ENCODE measurements around the gene CTNNA2.

The CTNNA2 gene

GRCh38 chr2:80280598-80280997 lies 767.7 kb downstream of the CTNNA2 start:
- Histone ChIP-seq H3K4me1 (ENCODE audit: control insufficient read depth, insufficient read depth, low read length) (no peaks in the 10 kb centered on the region), H3K27me3 (ENCODE audit: control insufficient read depth, insufficient read depth, low read length) (no peaks in the 10 kb centered on the region), H3K4me3 (ENCODE audit: low read length) (no peak overlapping the region), H3K9me3 (ENCODE audit: control insufficient read depth, low read length) (no peaks in the 10 kb centered on the region), H3K36me3 (ENCODE audit: control insufficient read depth, insufficient read depth, low read length) (no peaks in the 10 kb centered on the region), H3K9ac (ENCODE audit: low read length) (no peak overlapping the region)

DNA sequence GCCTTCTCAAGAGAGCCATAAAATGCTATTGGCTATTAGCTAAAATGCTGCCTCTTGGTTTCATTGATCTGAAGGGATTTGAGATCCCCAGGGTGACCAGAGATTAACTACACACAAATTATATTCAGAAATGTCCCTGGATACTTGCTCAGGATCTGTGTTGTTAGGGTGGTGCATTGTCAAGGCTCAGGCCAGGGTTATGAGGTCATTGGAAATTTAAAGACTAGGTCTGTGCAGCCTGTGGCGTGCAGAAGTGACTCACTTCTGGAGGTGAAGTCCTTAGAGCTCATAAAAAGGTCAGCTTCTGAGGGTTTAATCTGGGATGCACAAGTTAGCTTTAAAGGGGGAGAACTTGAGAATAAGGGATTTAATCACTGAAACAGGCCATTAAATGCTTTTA lies 768.2 kb downstream of the CTNNA2 start:
- Histone ChIP-seq H3K4me3 (ENCODE audit: low read length) (no peak overlapping the region), H3K9me3 (ENCODE audit: control insufficient read depth, low read length) (no peaks in the 10 kb centered on the region), H3K27me3 (ENCODE audit: control insufficient read depth, insufficient read depth, low read length) (no peaks in the 10 kb centered on the region), H3K36me3 (ENCODE audit: control insufficient read depth, insufficient read depth, low read length) (no peaks in the 10 kb centered on the region), H3K9ac (ENCODE audit: low read length) (no peak overlapping the region), H3K4me1 (ENCODE audit: control insufficient read depth, insufficient read depth, low read length) (no peaks in the 10 kb centered on the region)

DNA sequence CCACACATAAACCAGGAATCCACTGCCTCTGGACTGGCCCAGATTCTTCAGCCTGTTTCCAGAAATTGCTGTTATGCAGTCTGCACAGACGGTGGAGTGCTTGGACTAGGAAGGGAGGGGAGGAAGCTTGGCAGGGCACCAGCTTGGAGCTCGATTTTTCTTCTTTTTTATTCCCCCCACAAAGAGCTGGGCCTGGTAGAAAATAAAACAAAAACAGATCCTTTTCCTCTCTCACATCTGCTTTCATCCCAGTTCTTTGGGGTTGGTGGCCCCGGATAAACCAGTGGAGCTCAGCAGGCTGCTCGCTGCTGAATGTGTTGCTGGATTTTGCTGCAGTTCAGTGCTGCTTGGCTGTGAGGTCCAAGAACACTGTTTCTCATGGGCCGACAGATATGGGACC lies 775.7 kb downstream of the CTNNA2 start:
- H3K4me3 ChIP-seq (ENCODE audit: low read length) = no peak overlapping the region
- H3K36me3 ChIP-seq (ENCODE audit: control insufficient read depth, insufficient read depth, low read length) = no peaks in the 10 kb centered on the region
- H3K9ac ChIP-seq (ENCODE audit: low read length) = no peak overlapping the region
- no peaks in the 10 kb centered on the region for H3K27me3 ChIP-seq (ENCODE audit: control insufficient read depth, insufficient read depth, low read length)
- no peaks in the 10 kb centered on the region for H3K9me3 ChIP-seq (ENCODE audit: control insufficient read depth, low read length)
- H3K4me1 ChIP-seq (ENCODE audit: control insufficient read depth, insufficient read depth, low read length) = no peaks in the 10 kb centered on the region

DNA sequence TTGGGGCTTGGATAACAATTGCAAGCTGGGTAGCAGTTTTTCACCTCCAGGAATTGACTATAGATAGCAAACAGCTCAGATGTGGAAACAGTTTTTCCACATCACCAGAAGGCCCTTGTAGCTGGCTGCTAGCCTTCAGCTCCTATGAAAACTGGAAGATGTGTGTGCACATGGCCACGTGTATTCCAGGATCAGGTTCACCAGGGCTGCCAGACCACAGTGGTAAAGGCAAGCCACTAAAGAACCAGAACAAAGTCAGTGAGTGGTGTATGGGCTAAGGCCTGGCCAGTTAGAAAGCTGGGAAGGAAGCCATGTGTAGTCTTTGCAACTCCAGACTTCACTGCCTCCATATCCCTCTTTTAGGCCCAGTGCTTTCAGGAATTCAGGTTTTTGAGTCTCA lies 778.8 kb downstream of the CTNNA2 start:
- H3K4me3 ChIP-seq (ENCODE audit: low read length) = no peak overlapping the region
- H3K36me3 ChIP-seq (ENCODE audit: control insufficient read depth, insufficient read depth, low read length) = no peaks in the 10 kb centered on the region
- H3K9me3 ChIP-seq (ENCODE audit: control insufficient read depth, low read length) = no peaks in the 10 kb centered on the region
- H3K4me1 ChIP-seq (ENCODE audit: control insufficient read depth, insufficient read depth, low read length) = no peaks in the 10 kb centered on the region
- H3K27me3 ChIP-seq (ENCODE audit: control insufficient read depth, insufficient read depth, low read length) = no peaks in the 10 kb centered on the region
- H3K9ac ChIP-seq (ENCODE audit: low read length) = no peak overlapping the region

DNA sequence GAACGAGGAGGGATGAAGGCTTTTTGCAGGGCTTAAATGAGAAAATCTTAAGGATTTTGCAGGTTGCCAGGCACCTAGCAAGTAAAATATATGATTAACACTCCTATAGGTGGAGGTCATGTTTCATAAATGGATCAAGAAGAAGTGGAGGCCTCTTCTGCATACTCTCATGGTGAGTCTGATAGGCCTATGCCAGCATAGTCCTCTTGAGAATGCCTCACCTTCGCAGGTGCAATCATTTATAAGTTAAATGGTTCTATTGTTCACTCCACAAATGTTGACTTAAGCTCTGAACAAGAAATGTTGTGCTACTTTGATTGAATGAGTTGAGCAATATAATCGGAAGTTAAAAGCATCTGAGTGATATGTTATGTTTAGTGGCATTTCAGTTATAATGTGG lies 779.6 kb downstream of the CTNNA2 start:
- Histone ChIP-seq H3K4me3 (ENCODE audit: low read length) (no peak overlapping the region), H3K27me3 (ENCODE audit: control insufficient read depth, insufficient read depth, low read length) (no peaks in the 10 kb centered on the region), H3K9ac (ENCODE audit: low read length) (no peak overlapping the region), H3K36me3 (ENCODE audit: control insufficient read depth, insufficient read depth, low read length) (no peaks in the 10 kb centered on the region), H3K9me3 (ENCODE audit: control insufficient read depth, low read length) (no peaks in the 10 kb centered on the region), H3K4me1 (ENCODE audit: control insufficient read depth, insufficient read depth, low read length) (no peaks in the 10 kb centered on the region)

- Histone ChIP-seq H3K9me3 (ENCODE audit: control insufficient read depth, low read length) (no peaks in the 10 kb centered on the region), H3K27me3 (ENCODE audit: control insufficient read depth, insufficient read depth, low read length) (no peaks in the 10 kb centered on the region), H3K36me3 (ENCODE audit: control insufficient read depth, insufficient read depth, low read length) (no peaks in the 10 kb centered on the region), H3K9ac (ENCODE audit: low read length) (no peak overlapping the region), H3K4me1 (ENCODE audit: control insufficient read depth, insufficient read depth, low read length) (no peaks in the 10 kb centered on the region), H3K4me3 (ENCODE audit: low read length) (no peak overlapping the region)
These were observed 780.2 kb downstream of the CTNNA2 start for GRCh38 chr2:80293039-80293438.

GRCh38 chr2:80298954-80299353 lies 786.1 kb downstream of the CTNNA2 start:
- Histone ChIP-seq H3K36me3 (ENCODE audit: control insufficient read depth, insufficient read depth, low read length) (no peaks in the 10 kb centered on the region), H3K9ac (ENCODE audit: low read length) (no peak overlapping the region), H3K9me3 (ENCODE audit: control insufficient read depth, low read length) (no peaks in the 10 kb centered on the region), H3K4me1 (ENCODE audit: control insufficient read depth, insufficient read depth, low read length) (no peaks in the 10 kb centered on the region), H3K4me3 (ENCODE audit: low read length) (no peak overlapping the region), H3K27me3 (ENCODE audit: control insufficient read depth, insufficient read depth, low read length) (peaks cover 29% of the 10 kb centered on the region)

DNA sequence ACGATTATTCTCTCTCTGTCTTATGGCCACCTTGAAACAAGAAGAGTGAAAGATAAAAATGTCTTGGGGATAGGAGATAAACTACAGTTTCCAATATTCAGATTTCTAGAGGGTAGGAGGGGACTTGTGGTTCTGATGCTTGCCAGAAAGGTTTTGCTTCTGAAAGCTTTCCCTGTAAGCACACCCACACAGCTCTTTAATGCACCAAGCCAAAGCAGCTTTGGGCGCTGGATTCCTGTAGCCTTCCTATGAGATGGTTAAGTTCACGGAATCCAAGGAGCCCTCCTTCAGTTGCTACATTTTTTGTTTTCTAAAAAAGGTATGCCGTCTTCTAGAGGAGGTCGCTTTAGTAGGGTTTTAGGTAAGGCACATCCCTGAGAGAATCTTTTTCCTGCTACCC lies 786.8 kb downstream of the CTNNA2 start:
- no peaks in the 10 kb centered on the region for H3K9me3 ChIP-seq (ENCODE audit: control insufficient read depth, low read length)
- H3K9ac ChIP-seq (ENCODE audit: low read length) = no peak overlapping the region
- no peaks in the 10 kb centered on the region for H3K36me3 ChIP-seq (ENCODE audit: control insufficient read depth, insufficient read depth, low read length)
- H3K4me1 ChIP-seq (ENCODE audit: control insufficient read depth, insufficient read depth, low read length) = no peaks in the 10 kb centered on the region
- H3K27me3 ChIP-seq (ENCODE audit: control insufficient read depth, insufficient read depth, low read length) = peaks cover 33% of the 10 kb centered on the region
- H3K4me3 ChIP-seq (ENCODE audit: low read length) = no peak overlapping the region

DNA sequence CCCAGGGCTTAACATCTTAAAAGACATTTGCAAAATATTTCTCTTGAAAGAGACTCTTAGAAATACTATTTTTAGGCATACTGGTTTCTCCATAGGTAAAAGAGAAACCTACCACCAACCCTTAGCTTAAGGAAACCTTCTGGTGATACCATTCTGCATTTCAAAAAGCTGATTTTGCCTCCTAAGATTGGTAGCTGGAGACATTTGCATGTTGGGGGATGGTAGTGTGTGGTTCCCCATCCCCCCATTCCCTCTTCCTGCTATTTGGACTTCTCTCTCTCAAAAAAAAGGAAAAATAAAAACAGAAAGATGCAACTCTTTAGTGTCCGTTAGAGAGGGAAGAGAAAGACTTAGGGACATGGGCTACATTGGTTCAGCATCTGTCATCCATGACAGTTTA lies 787.5 kb downstream of the CTNNA2 start:
- H3K36me3 ChIP-seq (ENCODE audit: control insufficient read depth, insufficient read depth, low read length) = no peaks in the 10 kb centered on the region
- no peak overlapping the region for H3K9ac ChIP-seq (ENCODE audit: low read length)
- H3K27me3 ChIP-seq (ENCODE audit: control insufficient read depth, insufficient read depth, low read length) = peaks cover 40% of the 10 kb centered on the region
- no peaks in the 10 kb centered on the region for H3K9me3 ChIP-seq (ENCODE audit: control insufficient read depth, low read length)
- no peak overlapping the region for H3K4me3 ChIP-seq (ENCODE audit: low read length)
- no peaks in the 10 kb centered on the region for H3K4me1 ChIP-seq (ENCODE audit: control insufficient read depth, insufficient read depth, low read length)

- Histone ChIP-seq H3K9me3 (ENCODE audit: control insufficient read depth, low read length) (no peaks in the 10 kb centered on the region), H3K9ac (ENCODE audit: low read length) (no peak overlapping the region), H3K27me3 (ENCODE audit: control insufficient read depth, insufficient read depth, low read length) (peaks cover 41% of the 10 kb centered on the region), H3K4me3 (ENCODE audit: low read length) (no peak overlapping the region), H3K36me3 (ENCODE audit: control insufficient read depth, insufficient read depth, low read length) (no peaks in the 10 kb centered on the region), H3K4me1 (ENCODE audit: control insufficient read depth, insufficient read depth, low read length) (no peaks in the 10 kb centered on the region)
These were observed 788.1 kb downstream of the CTNNA2 start for GRCh38 chr2:80300954-80301353.

GRCh38 chr2:80302001-80302313 lies 789.1 kb downstream of the CTNNA2 start:
- H3K4me3 ChIP-seq (ENCODE audit: low read length) = no peak overlapping the region

DNA sequence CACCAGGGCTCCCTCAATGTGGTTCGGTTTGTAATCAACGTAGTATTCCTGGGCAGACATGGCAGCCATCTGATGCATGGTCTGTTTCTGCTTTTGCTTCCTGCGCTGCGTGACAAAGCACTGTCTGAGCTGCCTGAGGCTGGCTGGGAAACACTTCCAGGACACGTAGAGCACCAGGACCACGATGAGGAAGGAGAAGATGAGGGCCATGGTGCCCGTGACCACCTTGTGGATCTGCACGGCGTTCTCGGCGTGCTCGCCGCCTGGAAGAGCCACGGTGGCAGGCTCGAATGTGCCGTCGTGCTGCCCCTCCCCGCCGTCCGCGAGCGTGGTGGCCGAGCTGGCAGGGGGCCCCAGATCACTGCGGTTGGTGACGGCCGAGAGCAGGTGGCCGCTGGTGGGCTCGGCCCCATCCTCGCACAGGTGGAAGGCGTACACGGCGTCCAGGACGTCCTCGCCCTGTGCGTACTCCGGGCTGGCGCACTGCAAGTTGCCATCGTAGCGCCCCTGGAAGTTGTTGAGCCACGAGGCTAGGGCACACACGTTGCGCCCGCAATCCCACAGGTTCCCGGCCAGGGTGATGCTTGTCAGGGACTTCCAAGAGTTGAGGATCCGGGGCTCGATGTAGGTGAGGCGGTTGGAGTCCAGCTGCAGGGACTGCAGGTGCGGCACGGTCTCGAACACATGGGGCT lies 789.6 kb downstream of the CTNNA2 start:
- Histone ChIP-seq H3K9ac (ENCODE audit: low read length) (no peak overlapping the region), H3K27me3 (ENCODE audit: control insufficient read depth, insufficient read depth, low read length) (peaks cover 41% of the 10 kb centered on the region), H3K4me3 (ENCODE audit: low read length) (no peak overlapping the region), H3K4me1 (ENCODE audit: control insufficient read depth, insufficient read depth, low read length) (no peaks in the 10 kb centered on the region), H3K36me3 (ENCODE audit: control insufficient read depth, insufficient read depth, low read length) (no peaks in the 10 kb centered on the region), H3K9me3 (ENCODE audit: control insufficient read depth, low read length) (no peaks in the 10 kb centered on the region)

More at GRCh38 chr2:80302001-80302313, 789.1 kb downstream of the CTNNA2 start:
- Histone ChIP-seq H3K36me3 (ENCODE audit: control insufficient read depth, insufficient read depth, low read length) (no peaks in the 10 kb centered on the region), H3K27me3 (ENCODE audit: control insufficient read depth, insufficient read depth, low read length) (peaks cover 41% of the 10 kb centered on the region), H3K4me1 (ENCODE audit: control insufficient read depth, insufficient read depth, low read length) (no peaks in the 10 kb centered on the region), H3K9me3 (ENCODE audit: control insufficient read depth, low read length) (no peaks in the 10 kb centered on the region), H3K9ac (ENCODE audit: low read length) (no peak overlapping the region)

All from mucosa of stomach (tissue), 1 donor.